ENCODE results near the gene PDPK1. TPM values are rescaled to one million over a fixed set of nuclear protein-coding genes. Genes with fewer than 3 reads are reported as not detected.
A peak's percentile ranks its signal among the peaks of the same experiment; 100 is the strongest.
"Not testable (repeated sequence)": the region's sequence is repeated elsewhere in the genome, so short reads cannot be mapped to it uniquely, and the experiment has no call there.

PDPK1 gene
- polyA plus RNA-seq, 4 donors = 22.2 to 48.9 (median 32.2) TPM

GRCh38 chr16:2601301-2602025 lies 63.6 kb downstream of the PDPK1 start:
- H3K27me3 ChIP-seq (ENCODE audit: control insufficient read depth in 3 of 3, insufficient read depth in 3 of 3, low read length in 3 of 3); H3K4me3 ChIP-seq (ENCODE audit: low read depth in 1 of 3, low read length in 3 of 3); H3K27ac ChIP-seq (ENCODE audit: low read depth in 1 of 3, low read length in 2 of 3); FAIRE-seq; H3K4me1 ChIP-seq (ENCODE audit: control insufficient read depth in 3 of 3, insufficient read depth in 2 of 3, low read depth in 1 of 3, low read length in 2 of 3); H3K9me3 ChIP-seq (ENCODE audit: control insufficient read depth in 2 of 2, insufficient read depth in 1 of 2, low read depth in 1 of 2, low read length in 1 of 2): not testable (repeated sequence)
- H3K36me3 ChIP-seq (ENCODE audit: control insufficient read depth in 3 of 3, insufficient read depth in 2 of 3, low read depth in 1 of 3, low read length in 3 of 3) = peaks cover 13 to 32% (median 15%) of the 10 kb centered on the region in 3 donors
- 60 to 80% (median 62%) methylated on average over 11 of the region's 12 CpGs for WGBS, 3 donors
- DNase-seq = peak; percentile 41 to 71

GRCh38 chr16:2602175-2602574 lies 64.4 kb downstream of the PDPK1 start:
- DNase-seq; H3K27me3 ChIP-seq (ENCODE audit: control insufficient read depth in 3 of 3, insufficient read depth in 3 of 3, low read length in 3 of 3); H3K9me3 ChIP-seq (ENCODE audit: control insufficient read depth in 2 of 2, insufficient read depth in 1 of 2, low read depth in 1 of 2, low read length in 1 of 2); H3K4me3 ChIP-seq (ENCODE audit: low read depth in 1 of 3, low read length in 3 of 3); FAIRE-seq; H3K4me1 ChIP-seq (ENCODE audit: control insufficient read depth in 3 of 3, insufficient read depth in 2 of 3, low read depth in 1 of 3, low read length in 2 of 3); H3K27ac ChIP-seq (ENCODE audit: low read depth in 1 of 3, low read length in 2 of 3): not testable (repeated sequence)
- H3K36me3 ChIP-seq (ENCODE audit: control insufficient read depth in 3 of 3, insufficient read depth in 2 of 3, low read depth in 1 of 3, low read length in 3 of 3) = peaks cover 8 to 25% (median 10%) of the 10 kb centered on the region in 3 donors
- 87 to 94% (median 90%) methylated on average over 7 of the region's 7 CpGs for WGBS, 3 donors

- peaks cover 0 to 16% (median 1%) of the 10 kb centered on the region in 3 donors for H3K36me3 ChIP-seq (ENCODE audit: control insufficient read depth in 3 of 3, insufficient read depth in 2 of 3, low read depth in 1 of 3, low read length in 3 of 3)
- H3K9me3 ChIP-seq (ENCODE audit: control insufficient read depth in 2 of 2, insufficient read depth in 1 of 2, low read depth in 1 of 2, low read length in 1 of 2) = no peaks in the 10 kb centered on the region
- H3K4me3 ChIP-seq (ENCODE audit: low read depth in 1 of 3, low read length in 3 of 3) = peak overlapping the region; percentile 74 to 95 (median 78)
- H3K4me1 ChIP-seq (ENCODE audit: control insufficient read depth in 3 of 3, insufficient read depth in 2 of 3, low read depth in 1 of 3, low read length in 2 of 3) = peaks cover 0 to 3% (median 0%) of the 10 kb centered on the region in 3 donors
- no peaks in the 10 kb centered on the region for H3K27me3 ChIP-seq (ENCODE audit: control insufficient read depth in 3 of 3, insufficient read depth in 3 of 3, low read length in 3 of 3)
- WGBS, 3 donors = 0 to 1% (median 0%) methylated on average over 56 to 58 of the region's 58 CpGs
- peak; percentile 96 to 98 for DNase-seq
- no peak for FAIRE-seq
- peak overlapping the region; percentile 65 to 80 (median 70) for H3K27ac ChIP-seq (ENCODE audit: low read depth in 1 of 3, low read length in 2 of 3)
Measured at GRCh38 chr16:2603165-2604015, 65.6 kb downstream of the PDPK1 start.

- Histone ChIP-seq H3K4me3 (ENCODE audit: low read depth in 1 of 3, low read length in 3 of 3) (peak overlapping the region; percentile 74 to 95 (median 78)), H3K27ac (ENCODE audit: low read depth in 1 of 3, low read length in 2 of 3) (peak overlapping the region; percentile 65 to 80 (median 70)), H3K36me3 (ENCODE audit: control insufficient read depth in 3 of 3, insufficient read depth in 2 of 3, low read depth in 1 of 3, low read length in 3 of 3) (peaks cover 0 to 10% (median 0%) of the 10 kb centered on the region in 3 donors)
- H3K27me3 ChIP-seq (ENCODE audit: control insufficient read depth in 3 of 3, insufficient read depth in 3 of 3, low read length in 3 of 3); H3K4me1 ChIP-seq (ENCODE audit: control insufficient read depth in 3 of 3, insufficient read depth in 2 of 3, low read depth in 1 of 3, low read length in 2 of 3); H3K9me3 ChIP-seq (ENCODE audit: control insufficient read depth in 2 of 2, insufficient read depth in 1 of 2, low read depth in 1 of 2, low read length in 1 of 2); FAIRE-seq: not testable (repeated sequence)
- WGBS, 3 donors = 1 to 2% (median 1%) methylated on average over 12 of the region's 12 CpGs
- DNase-seq = peak in 1 of 2 donors; percentile 12
Measured at GRCh38 chr16:2604016-2604369, 66.2 kb downstream of the PDPK1 start.

- FAIRE-seq; H3K27me3 ChIP-seq (ENCODE audit: control insufficient read depth in 3 of 3, insufficient read depth in 3 of 3, low read length in 3 of 3); H3K4me1 ChIP-seq (ENCODE audit: control insufficient read depth in 3 of 3, insufficient read depth in 2 of 3, low read depth in 1 of 3, low read length in 2 of 3); H3K27ac ChIP-seq (ENCODE audit: low read depth in 1 of 3, low read length in 2 of 3); H3K4me3 ChIP-seq (ENCODE audit: low read depth in 1 of 3, low read length in 3 of 3); DNase-seq; H3K9me3 ChIP-seq (ENCODE audit: control insufficient read depth in 2 of 2, insufficient read depth in 1 of 2, low read depth in 1 of 2, low read length in 1 of 2): not testable (repeated sequence)
- H3K36me3 ChIP-seq (ENCODE audit: control insufficient read depth in 3 of 3, insufficient read depth in 2 of 3, low read depth in 1 of 3, low read length in 3 of 3) = peaks cover 3 to 25% (median 3%) of the 10 kb centered on the region in 3 donors
- WGBS, 3 donors = no CpG with 5 or more reads among the region's 8 CpGs
Measured at GRCh38 chr16:2606820-2607219, 69.0 kb downstream of the PDPK1 start.

GRCh38 chr16:2609345-2609744 lies 71.5 kb downstream of the PDPK1 start:
- FAIRE-seq; H3K4me1 ChIP-seq (ENCODE audit: control insufficient read depth in 3 of 3, insufficient read depth in 2 of 3, low read depth in 1 of 3, low read length in 2 of 3); H3K9me3 ChIP-seq (ENCODE audit: control insufficient read depth in 2 of 2, insufficient read depth in 1 of 2, low read depth in 1 of 2, low read length in 1 of 2); H3K4me3 ChIP-seq (ENCODE audit: low read depth in 1 of 3, low read length in 3 of 3); DNase-seq; H3K27ac ChIP-seq (ENCODE audit: low read depth in 1 of 3, low read length in 2 of 3); H3K27me3 ChIP-seq (ENCODE audit: control insufficient read depth in 3 of 3, insufficient read depth in 3 of 3, low read length in 3 of 3): not testable (repeated sequence)
- peaks cover 3 to 25% (median 3%) of the 10 kb centered on the region in 3 donors for H3K36me3 ChIP-seq (ENCODE audit: control insufficient read depth in 3 of 3, insufficient read depth in 2 of 3, low read depth in 1 of 3, low read length in 3 of 3)
- 37 to 51% (median 46%) methylated on average over 3 to 4 of the region's 11 CpGs for WGBS, 3 donors

GRCh38 chr16:2609827-2610470 lies 72.1 kb downstream of the PDPK1 start:
- Histone ChIP-seq H3K4me1 (ENCODE audit: control insufficient read depth in 3 of 3, insufficient read depth in 2 of 3, low read depth in 1 of 3, low read length in 2 of 3) (peaks cover 0 to 3% (median 0%) of the 10 kb centered on the region in 3 donors), H3K36me3 (ENCODE audit: control insufficient read depth in 3 of 3, insufficient read depth in 2 of 3, low read depth in 1 of 3, low read length in 3 of 3) (peaks cover 3 to 29% (median 7%) of the 10 kb centered on the region in 3 donors), H3K9me3 (ENCODE audit: control insufficient read depth in 2 of 2, insufficient read depth in 1 of 2, low read depth in 1 of 2, low read length in 1 of 2) (no peaks in the 10 kb centered on the region), H3K27me3 (ENCODE audit: control insufficient read depth in 3 of 3, insufficient read depth in 3 of 3, low read length in 3 of 3) (no peaks in the 10 kb centered on the region), H3K27ac (ENCODE audit: low read depth in 1 of 3, low read length in 2 of 3) (no peak overlapping the region), H3K4me3 (ENCODE audit: low read depth in 1 of 3, low read length in 3 of 3) (no peak overlapping the region)
- WGBS, 3 donors = 92 to 95% (median 93%) methylated on average over 12 of the region's 12 CpGs
- no peak for DNase-seq
- no peak for FAIRE-seq

GRCh38 chr16:2610781-2611498 lies 73.1 kb downstream of the PDPK1 start:
- H3K4me1 ChIP-seq (ENCODE audit: control insufficient read depth in 3 of 3, insufficient read depth in 2 of 3, low read depth in 1 of 3, low read length in 2 of 3) = peaks cover 0 to 3% (median 0%) of the 10 kb centered on the region in 3 donors
- FAIRE-seq (no peak), DNase-seq (no peak)
- 89 to 94% (median 90%) methylated on average over 25 to 29 of the region's 29 CpGs for WGBS, 3 donors
- no peaks in the 10 kb centered on the region for H3K27me3 ChIP-seq (ENCODE audit: control insufficient read depth in 3 of 3, insufficient read depth in 3 of 3, low read length in 3 of 3)
- no peak overlapping the region for H3K4me3 ChIP-seq (ENCODE audit: low read depth in 1 of 3, low read length in 3 of 3)
- H3K27ac ChIP-seq (ENCODE audit: low read depth in 1 of 3, low read length in 2 of 3) = no peak overlapping the region
- H3K9me3 ChIP-seq (ENCODE audit: control insufficient read depth in 2 of 2, insufficient read depth in 1 of 2, low read depth in 1 of 2, low read length in 1 of 2) = no peaks in the 10 kb centered on the region
- H3K36me3 ChIP-seq (ENCODE audit: control insufficient read depth in 3 of 3, insufficient read depth in 2 of 3, low read depth in 1 of 3, low read length in 3 of 3) = peaks cover 3 to 31% (median 7%) of the 10 kb centered on the region in 3 donors

All from small intestine (tissue), 7 donors.